GM18861 (cell line): ENCODE results near the gene STARD10.

Source experiments
- ATAC-seq: cut with Tn5 transposase; IDR thresholded peaks from one replicate; pipeline ENCODE4 v1.9.1; 2021; ENCODE audit not compliant: unreplicated experiment

STARD10 gene

DNA sequence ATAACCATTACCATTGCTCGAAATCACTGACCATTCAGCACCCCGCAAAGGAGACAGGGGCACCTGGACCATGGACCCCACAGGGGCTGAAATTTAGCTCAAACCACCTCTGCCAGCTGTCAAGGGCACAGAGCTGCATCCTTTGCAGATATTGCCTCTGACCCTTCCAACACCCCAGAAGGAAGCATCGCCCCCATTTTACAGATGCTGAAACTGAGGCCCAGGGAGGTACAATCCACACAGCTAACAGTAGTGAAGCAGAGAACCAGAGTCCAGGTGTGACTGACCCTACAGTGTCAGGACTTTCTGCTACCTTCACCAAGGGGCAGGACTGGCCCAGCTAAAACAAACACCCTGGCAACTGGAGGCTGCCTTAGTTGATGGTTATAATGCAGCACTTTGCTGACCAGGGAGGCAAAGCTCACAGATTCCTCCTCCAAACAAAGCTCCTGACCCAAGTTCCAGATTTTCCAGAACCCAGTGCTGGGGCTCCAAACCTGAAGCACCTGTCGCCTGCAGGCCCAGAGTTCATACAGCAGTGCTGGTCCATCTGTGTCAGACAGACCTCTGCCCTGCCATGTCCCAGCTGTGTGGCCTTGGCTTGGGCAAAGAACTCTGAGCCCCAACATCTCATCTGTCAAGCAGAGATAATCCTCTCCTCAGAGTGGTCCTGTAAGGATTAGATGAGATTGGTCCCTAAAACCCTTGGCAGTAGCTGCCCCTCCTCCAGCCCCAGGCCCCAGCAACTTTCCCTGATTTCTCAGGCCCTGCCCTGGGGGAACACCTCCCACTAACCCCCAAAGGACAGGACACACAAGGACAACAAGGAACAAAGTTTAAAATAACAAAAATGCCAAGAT lies 26.4 kb downstream of the STARD10 start:
- ATAC-seq, result no peak

DNA sequence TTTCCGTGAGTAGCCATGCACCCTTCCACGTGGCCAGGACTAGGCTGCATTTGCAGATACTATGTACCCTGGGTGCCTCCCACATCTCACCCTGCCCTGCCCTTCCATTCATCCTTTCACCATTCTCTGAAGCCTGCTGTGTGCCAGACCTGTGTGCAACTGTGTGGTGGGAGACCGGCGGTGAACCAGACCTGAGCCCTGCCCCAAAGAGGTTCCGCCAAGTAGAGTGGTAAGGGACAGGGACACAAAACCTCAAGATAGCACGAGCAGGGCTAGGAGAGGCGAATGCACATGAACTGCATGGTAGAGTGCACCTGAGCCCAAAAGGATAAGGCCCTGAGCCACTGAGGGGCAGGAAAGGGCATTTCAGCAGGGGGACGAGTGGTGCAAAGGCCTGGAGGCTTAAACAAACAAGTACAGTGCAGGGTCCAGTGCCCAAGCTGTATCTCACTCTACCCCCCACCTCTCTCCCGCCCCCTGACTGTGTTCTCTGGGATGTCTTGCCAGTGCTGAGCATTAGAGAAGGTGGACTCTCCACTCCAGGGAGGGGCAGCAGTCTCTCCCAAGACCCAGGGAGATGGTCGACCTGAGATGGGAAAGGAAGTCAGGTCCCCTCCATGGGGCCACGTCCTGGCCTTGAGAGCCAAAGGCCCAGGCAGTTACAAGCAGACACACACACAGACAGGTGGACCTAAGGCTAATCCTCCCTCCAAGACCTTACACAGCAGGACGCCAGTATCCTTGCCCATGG lies 27.5 kb downstream of the STARD10 start:
- no peak for ATAC-seq

DNA sequence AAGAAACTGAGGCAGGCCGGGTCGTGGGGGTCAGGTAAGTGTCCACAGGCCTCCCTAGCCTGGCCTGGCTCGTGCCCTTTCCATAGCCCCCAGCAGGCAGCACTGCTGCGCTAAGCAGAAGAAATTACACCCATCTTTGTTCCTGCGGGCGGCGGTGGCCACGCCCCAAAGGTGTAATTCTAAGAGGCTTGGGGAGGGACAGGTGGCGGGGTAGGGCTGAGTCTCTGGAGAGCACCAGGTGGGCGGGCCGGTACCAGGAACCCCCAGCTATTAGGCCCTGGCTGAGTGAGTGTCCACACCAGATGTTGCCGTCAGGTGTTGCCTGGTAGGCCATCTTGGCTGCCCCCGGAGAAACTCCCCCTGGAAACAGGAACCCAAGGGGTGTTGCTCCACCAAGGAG lies 29.3 kb downstream of the STARD10 start:
- ATAC-seq, result no peak

DNA sequence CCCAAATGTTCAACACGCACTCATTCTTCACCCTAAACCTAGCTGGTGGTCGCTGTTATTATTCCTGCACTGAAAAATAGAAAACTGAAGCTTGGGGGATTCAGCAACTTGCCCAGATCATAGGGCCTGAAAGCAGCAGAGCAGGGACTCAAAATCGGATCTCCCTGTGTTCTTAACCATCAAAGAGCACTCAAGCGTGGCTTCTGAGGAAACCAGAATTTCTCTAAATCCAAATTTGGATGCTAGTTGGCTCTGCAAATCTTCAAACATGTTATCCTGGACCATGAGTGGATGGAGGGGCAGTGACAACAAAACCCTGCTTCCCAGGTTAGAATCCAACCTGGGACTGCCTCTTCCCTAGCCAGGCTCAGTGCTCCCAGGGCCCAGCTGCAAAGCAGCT lies 30.0 kb downstream of the STARD10 start:
- no peak for ATAC-seq

DNA sequence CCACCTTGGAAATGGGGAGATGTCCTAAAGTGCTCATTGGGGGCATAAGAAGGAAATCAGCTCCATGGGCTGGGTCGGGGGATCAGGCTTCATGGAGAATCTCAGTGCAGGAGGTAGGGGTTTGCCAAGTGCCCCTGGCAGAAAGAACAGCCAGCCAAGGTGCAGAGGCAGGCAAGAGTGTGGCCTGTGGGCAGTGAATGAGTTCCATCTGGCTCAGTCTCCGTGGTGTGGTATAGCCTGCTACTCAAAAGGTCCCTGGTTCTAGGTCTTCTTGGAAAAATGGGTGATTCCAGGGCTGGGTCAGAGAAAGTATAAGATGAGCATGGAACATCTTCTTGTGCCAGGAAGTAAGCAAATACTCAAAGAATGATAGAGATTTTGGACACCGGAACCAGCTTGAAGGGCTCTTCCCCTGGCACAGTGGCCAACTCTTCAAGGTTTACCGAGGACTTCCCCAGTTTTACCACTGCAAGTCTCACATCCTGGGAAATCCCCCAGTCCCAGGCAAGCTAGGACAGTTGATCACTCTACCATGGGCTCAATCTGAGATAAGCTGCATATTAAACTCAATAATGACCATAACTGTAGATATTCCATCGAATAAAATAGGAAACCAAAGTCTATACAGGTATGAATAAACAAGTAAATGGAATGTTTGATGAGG lies 31.1 kb downstream of the STARD10 start:
- ATAC-seq, result no peak

DNA sequence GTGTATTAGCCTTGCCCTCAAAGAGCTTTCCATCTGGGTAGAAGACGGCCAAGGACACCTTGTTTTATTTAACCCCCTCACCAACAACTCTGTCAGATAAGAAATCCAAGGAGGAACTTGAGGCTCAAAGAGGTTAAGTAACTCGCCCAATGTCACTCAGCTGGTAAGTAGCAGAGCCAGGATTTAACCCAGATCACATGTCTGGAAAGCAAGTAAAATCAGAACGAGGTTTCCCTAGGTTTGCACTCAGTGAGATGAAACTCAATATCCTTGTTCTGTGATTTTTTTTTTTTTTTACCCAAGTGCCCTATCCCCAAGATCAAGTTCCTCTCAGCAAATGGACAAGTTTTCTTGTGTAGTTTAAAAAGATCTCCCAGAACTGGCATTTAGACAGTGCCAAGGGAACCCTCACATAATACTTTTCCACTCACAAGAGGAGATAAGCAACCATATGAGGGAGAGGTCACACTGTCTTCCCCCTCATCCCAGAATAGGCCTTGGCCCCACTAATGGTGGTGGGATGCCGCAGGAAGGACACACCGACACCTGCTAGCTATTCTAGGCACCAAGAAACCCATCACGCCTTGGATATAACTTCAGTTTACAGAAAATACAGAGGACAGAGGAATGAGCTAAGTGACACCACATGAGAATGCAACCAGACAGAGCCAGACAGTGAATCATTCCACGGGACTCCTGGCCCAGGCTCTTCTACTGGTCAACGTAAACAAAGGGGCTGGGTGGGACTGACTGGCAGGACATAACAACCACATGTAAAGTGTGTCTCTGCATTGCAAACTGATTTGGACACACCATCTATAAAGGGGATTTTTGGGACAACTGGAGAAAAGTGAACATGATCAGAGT lies 33.1 kb downstream of the STARD10 start:
- no peak for ATAC-seq

DNA sequence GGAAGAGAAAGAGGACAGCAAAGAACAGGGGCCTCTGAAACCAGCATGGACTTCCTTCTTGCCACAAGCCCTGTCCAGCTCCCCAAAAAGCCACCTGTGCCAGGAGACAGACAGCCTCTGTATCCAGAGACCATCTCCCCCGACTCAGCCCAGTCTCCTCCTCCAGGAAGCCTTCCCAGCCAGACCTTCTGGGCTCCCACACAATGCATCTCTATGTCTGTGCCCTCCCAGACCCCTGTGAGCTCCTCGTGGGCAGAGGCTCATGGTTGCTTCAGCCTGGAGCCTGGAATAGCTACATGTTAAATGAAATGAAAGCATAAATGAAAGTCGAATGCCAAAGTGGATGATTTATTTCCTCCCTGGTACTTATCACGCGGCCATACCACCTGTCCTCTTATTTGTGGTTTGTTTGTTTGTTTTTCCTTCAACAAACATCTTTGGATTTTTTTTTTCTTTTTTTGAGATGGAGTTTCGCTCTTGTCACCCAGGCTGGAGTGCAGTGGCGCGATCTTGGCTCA lies 34.3 kb downstream of the STARD10 start:
- no peak for ATAC-seq

DNA sequence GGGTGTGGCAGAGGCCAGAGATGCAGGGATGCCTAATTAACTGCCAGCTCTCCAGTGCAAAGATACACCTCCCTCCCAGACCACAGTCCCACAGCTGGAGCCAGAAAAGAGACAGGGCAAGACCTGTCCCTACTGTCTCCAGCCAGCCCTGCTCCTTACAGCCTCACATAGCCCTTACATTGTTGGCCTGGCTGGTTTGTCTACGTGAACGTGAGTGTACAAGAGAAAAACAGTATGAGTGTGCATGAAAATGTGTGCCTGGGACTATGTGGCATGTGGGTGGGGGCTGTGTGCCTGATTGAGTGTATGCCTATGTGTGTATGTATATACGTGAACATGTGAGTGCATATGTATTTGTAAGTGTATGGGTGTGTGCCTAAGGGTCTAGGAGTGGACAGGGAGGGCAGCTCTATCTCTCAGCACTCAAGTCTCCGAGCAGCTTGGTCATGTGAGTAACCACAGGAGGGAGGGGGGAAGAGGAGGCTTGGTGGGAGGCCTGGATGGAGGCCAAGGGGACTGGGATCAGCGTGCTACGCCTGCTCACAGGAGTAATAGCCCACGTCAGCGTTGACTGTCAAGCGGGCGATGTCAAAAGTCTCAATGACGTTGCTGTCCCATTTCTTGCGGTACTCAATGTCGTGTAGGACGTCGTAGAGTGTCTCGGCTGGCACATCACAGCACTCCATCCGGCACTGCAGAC lies 35.0 kb downstream of the STARD10 start:
- no peak for ATAC-seq

DNA sequence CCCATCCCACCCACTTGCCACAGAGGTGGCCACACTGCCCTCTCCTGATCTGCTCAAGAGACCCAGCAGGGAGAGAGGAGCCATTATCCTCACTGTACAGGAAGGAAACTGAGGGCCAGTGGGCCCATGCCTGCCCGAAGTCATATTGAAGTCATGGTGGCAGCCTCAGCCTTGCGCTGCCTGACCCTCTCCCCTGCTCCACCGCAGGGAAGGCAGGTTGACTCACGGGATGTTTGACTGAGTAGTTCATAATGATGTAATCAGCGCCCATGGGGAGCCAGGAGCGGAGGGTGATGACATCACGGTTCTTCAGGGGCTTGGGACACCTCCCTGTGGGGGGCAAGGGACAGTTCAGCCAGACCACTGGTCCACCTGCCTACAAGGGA lies 35.5 kb downstream of the STARD10 start:
- no peak for ATAC-seq

DNA sequence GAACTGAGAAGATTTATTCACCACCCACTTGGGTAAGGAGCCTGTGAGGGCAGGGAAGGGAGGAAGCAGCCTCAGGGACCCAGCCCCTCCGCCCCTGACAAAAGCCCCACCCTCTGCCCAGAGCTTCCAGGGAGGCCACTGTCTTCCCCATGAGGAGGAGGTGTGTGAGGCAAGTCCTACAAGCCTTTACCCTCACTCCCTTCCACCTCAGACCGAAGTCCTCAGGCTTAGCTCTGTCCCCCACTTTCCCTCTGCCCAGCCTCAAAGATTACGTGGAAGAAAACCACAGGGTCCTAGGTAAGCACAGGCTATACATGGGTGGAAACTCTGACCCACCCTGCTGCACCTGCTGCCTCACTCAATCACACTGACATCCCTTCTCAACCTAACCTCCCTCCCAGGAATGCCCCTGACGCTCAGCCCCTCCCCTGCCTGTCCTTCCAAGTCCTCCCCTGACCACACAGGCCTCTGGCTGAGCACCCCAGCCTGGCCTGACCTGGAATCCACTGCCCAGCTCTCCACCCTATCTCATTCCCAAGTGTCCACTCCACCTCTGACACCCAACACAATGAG lies 38.0 kb downstream of the STARD10 start:
- no peak for ATAC-seq

DNA sequence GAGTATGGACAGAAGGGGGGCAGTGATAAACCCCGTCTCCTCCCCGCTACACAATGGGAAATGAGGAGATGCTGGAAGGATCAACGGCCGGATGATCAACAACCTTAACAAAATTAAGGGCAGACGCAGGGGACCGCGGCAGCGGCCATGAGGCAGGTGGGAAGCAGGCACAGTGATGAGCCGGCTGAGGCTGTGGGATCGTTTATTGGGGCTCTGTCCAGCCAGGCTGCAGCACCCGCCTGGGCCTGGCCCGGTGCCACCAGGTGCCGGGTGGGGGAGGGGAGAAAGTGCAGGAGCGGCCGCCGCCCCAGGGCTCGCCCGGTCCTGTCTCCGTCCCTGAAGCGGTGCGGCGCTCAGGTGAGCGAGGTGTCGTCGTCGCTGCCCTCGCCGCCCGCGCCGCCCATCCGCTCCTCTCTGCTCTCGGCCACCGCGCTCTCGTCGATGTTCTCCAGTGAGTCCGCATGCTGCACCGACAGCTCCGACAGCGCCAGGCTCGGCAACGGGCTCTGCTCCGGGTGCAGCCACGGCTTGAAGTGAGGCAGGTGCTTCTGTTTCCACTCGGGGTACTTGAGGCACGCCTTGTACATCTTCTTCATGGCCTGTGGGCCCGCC lies 39.2 kb downstream of the STARD10 start:
- no peak for ATAC-seq

DNA sequence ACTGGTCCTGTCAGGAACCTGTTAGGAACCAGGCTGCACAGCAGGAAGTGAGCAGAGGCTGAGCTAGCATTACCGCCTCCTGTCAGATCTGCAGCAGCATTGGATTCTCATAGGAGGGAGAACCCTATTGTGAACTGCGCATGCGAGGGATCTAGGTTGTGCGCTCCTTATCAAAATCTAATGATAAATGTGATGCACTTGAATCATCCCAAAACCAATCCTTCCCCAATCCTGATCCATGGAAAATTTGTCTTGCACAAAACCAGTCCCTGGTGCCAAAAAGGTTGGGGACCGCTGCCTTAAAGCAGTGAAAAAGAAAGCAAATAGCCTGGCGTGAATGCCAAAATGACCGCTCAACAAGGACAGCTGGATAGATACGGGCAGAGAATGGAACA lies 39.7 kb downstream of the STARD10 start:
- ATAC-seq, result no peak

DNA sequence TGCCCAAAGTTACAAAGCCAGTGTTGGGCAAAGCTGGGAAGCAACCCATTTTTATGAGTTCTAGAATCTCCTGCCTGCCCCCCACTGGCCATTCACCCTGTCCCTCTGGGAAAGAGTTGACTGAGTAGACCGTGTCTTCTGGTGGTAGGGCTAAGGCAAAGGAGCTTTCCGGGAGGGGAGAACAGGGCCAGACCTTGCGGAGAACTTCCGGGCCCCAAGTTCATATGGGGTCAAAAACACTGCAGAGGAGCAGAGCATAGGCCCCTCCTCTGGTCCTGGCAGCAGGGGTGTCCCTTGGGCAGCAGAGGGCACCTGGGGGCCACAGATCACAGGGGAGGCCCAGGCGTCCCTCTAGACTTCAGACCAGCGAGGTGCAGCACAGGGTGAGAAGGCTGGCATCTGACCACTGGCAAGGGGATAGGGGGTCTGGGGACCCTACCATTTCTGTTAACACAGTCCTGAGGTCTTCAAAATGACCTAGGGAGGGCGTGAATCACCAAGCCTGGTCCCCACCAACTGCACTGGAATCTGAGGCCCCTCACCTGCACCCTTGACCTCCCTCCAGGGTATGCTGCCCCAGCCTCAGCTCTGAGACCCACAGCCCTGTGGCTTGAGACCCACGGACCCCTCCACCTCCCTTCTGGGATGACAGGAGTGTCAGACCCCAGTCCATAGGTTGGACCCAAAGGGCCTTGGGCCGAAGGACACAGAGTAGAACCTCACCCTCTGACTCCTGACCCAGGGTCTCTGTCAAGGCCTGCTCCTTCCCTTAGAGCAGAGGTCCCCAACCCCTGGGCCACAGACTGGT lies 40.3 kb downstream of the STARD10 start:
- no peak for ATAC-seq

DNA sequence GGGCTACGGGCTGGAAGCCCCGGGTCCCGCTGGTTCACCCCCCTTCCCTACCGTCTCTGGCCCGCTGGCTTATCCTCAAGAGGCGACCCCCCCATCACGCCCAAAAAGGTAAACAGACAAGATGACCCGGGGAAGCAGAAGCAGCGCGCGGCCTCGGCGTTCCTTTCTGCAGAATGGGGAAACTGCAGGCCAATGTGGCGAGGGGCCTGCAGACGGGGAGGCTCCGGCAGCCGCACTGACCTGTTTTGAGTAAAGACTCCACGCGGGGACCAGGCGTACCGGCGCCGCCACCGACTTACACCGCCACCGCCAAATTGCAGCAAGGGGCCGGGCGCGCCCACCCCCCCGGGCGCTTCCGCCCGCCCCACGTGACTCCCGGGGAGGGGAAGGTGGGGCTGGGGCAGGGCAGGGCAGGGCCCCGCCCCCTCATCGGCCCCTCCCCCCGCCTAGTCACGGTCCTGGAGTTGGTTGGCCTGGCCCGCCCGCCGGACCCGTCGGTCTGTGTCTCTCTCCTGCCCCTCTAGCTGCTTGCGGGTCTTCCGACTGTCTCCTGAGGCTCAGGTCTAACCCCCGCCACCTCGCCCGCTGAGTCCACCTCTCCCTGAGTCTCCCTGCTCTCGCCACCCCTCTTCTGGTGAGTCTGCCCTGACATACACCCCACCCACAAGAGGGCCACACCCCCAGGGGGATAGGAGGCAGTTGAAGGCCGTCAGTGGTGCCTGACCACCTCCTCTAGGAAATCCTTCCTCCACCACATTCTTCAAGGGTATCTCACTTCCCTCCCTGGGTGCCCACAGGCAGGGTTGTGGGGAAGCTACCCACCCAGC lies 41.5 kb downstream of the STARD10 start, which contains the start of gene ARAP1:
TSS of gene ARAP1 (minus strand) at position 321 of the 827 bp plus-strand sequence. CDS start 25,280 bp downstream, outside the sequence.
- no peak for ATAC-seq

DNA sequence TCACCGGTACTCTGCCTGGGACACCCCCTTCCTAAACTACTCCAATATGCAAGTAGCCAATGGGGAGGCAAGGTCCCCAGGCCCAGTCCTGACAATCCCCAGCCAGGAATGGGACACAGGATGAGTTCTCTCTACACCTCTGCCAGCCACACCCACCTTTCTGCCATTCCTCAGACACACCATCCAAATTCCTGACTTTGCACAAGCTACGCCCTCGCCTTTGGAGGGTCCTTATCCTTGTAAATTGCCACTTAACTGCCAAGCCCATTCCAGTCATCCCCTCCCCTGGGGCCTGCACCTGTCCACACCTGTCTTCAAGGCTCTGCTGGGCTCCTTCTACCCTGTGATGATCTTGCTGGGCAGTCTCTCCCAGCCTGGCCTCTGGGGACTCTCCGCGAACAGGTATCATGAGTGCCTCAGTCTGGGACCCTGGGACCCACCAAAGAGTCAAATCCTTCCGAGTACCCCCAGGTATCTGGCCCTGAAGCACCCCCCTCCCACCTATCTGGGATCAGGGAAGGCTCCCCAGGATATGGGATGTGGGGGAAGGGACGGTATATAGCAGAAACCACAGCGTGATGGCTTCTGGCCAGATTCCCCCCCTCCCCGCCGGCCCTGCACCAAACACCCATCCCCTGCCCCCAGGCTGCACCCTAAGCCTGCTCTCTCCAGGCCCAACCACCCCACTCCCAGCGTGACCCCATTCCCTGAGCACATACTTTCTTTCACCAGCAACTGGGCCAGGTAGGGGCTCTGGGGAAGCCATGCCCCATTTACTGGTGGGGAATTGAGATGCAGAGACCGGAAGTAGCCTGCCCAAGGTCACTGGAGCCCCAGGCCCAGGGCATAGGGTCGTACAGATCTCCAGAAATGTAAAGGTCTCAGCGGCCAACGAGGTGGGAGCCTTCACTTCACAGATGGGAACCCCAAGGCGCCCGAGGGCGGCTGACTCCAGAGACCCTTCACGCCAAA lies 42.4 kb downstream of the STARD10 start:
- no peak for ATAC-seq

DNA sequence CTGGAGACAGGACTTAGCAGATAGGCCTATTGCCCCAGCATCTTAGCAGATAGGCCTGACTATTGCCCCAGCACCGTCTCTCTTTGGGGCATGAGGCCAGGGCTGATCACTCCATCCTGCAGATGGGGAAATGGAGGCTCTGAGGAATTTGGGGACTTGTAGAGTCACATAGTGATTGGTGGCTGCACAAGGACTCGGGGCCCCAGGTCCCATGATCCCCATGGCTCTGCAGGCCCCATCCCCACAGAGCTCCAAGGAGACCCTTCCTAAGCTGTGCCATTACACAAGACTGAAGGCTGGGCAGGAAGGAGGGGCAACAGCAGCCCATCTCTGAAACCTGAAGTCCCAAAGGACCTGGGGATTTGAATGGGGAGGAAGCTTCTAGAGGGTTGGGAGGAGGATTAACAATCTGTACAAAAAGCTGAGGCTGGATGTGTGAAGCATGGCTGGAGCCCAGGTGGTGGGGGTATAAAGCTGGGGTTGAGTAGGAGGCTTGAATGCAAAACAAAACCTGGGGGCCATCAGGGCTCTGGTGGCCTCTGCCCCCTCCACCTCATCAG lies 43.2 kb downstream of the STARD10 start:
- no peak for ATAC-seq
